HG03039 (cell line): ENCODE results near the gene PLXNA4.

Source experiments
- ATAC-seq: cut with Tn5 transposase; IDR thresholded peaks from one replicate; pipeline ENCODE4 v1.9.1; 2021; ENCODE audit warnings: mild to moderate bottlenecking, moderate library complexity; ENCODE audit not compliant: unreplicated experiment

PLXNA4 gene

GRCh38 chr7:132161533-132161915 is 414.7 kb downstream of the PLXNA4 start:
- ATAC-seq = no peak

- no peak for ATAC-seq
Observed at GRCh38 chr7:132160611-132161532, 415.4 kb downstream of the PLXNA4 start.

- no peak for ATAC-seq
Observed at GRCh38 chr7:132158841-132159240, 417.4 kb downstream of the PLXNA4 start.

GRCh38 chr7:132158166-132158565 is 418.1 kb downstream of the PLXNA4 start:
- no peak for ATAC-seq

GRCh38 chr7:132155715-132156114 is 420.6 kb downstream of the PLXNA4 start:
- ATAC-seq = no peak

DNA sequence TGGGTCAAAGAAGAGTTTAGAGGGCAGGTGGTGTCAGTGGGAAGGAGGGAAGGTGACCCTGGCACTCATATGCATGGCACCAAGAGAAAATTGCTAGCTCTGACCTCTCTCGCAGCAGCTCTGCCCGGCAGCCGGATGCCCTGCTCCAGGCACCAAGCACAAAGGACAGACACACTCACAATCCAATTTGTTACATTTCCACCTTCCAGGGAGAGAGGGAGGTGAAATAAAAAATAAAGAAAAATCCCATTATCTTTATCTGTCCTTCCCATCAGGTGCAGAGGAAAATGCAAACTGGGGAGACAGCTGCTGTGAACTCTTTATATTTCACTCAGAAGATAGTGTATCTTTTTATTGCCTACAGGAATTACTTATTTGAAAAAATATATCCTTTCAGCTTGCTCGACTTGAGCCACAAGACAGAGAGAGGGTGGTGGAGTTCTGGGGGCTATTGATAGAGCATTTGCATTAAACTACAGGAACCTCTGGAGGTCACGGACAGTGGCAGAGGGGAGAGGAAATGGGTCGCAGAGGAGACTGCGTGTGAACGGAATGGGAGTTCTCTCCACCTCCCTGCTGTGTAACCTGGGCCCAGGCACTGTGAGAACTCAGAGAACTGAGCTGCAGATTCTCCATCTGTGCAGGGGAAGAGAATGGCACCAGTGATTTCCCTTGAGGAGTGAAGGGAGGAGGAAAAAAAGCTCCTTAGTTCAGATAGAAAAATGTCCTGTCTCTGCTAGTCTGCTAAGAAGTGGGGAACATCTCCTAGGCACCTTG is 421.4 kb downstream of the PLXNA4 start:
- ATAC-seq = no peak

DNA sequence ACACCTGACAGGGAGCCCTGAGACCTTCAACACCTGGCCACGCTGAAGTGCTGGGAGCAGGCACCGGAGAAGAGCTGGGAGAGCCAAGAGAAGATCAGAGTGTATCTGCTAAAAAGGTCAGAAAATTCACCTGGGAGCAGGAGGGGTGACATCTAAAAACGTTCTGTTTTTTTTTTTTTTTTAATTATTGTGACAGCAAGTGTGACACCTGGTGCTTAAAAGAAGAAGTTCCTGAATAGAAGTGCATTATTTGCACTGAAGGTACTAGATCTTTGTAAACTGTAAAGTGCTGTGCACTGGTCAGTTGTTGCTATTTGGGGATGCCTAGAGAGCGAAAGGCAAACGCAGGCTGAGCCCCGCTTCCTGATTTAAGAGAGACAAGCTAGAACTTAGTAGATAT is 422.0 kb downstream of the PLXNA4 start:
- no peak for ATAC-seq

DNA sequence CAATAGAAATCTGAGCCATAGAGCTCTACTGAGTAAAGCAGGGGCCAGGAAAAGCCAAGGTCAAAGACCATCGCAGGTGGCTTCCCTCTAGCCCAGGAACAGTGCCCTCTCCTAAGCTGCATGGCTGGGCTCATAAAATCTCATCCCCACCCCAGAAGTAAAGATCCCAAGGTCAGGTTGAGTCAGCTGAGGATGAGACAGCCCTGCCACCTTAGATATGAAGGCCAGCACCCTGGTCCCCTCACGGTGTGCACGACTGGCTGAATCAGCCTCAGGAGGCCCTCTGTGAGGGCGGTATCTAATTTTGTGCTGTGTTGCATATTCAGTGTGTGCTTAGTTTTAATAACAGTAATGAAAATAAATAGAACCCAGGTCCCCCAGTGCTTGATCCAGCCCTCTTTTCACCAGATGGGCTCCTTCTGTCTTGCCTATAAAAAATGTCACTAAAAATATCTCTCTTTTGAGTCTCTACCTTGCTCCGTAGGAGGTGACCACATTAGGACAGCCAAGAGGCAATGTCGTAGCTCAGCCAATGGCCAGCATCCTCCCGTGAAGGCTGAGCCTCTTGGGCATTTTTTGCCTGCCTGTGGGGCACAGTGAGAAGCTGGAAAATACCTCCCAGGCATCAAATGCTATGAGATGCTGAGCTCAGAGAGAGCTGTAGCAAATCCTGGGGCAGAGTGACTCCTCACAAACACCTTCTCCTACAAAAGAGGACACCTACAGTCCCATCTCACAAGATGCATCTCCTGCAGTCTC is 424.0 kb downstream of the PLXNA4 start:
- no peak for ATAC-seq

DNA sequence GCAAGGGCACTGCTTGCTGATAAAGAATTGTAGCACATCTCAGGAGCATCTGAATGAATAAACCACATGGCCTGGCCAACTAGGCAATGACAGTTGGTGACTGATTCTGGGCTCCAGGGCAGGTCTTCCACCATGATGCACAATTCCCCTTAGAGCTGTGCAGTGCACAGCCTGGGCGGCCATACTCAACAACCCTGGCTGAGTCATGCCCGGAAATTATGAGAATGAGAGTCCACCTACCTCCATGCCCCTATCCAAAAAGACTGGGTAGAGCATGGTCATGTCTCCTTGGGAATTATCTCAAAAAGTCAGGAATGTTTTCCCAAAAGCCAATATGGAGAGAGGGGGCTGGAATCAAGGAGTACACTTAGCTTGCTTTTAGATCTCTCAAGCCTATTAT is 425.6 kb downstream of the PLXNA4 start:
- ATAC-seq = no peak

DNA sequence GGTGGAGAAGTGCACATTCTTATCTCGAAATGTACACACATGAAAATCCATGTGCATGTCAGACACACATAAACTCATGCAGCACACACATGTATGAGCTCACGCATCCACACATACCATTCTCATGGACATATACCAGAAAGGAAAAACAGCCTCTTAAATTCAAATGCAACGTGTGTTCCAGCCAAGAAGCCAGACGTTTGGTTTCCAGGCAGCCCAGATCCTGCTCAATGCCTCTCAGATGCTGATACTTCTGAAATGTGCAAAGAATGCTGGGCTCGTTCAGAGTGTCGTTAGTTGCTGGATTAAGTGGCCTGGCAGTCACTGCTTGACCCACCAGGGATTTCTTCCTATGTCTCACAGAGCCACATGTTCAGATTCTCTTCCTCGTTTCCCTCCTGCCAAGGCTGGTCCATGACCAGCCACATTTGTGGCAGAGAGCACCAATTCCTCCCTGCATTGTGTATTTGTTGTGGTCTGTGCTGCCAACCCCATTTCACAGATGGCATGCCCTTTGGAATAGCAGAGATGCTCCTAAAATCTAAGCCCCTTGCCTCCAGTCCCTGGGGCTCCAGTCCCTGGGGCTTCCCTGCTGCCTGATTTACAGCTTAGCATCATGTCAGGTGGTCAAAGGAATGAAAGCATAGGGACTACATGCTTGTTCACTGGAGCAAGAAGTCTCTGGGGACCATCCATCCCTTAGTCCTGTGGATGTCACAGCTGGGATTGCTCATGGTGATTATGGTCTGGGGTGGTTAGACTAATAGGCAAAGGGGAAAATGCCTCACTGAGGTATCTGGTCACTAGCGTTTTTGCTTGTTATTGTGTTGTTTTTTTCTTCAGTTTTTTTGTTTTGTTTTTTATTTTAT is 426.6 kb downstream of the PLXNA4 start:
- ATAC-seq = no peak

GRCh38 chr7:132148876-132149275 is 427.4 kb downstream of the PLXNA4 start:
- no peak for ATAC-seq

GRCh38 chr7:132145466-132145865 is 430.8 kb downstream of the PLXNA4 start:
- ATAC-seq = no peak

- ATAC-seq = no peak
Observed at GRCh38 chr7:132145063-132145462, 431.2 kb downstream of the PLXNA4 start.

- no peak for ATAC-seq
Observed at GRCh38 chr7:132142006-132142405, 434.3 kb downstream of the PLXNA4 start.

DNA sequence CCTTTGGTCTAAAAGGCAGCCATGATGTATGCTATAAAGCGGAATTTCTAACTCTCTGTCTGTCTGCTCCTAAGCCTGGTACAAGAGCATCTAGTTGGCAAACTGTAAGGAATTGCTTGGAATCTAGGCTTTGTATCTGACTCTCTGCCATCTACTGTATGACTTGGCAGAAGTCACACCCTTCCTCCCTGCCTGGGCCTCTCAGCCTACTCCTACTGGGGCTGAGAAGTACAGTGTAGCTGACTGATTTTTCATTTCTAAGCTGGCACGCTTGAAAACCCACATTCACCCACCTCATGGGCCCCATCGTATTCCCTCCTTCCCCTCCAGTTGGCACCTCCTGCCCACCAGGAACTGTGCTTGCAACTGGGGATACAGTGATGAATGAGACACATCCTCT is 435.2 kb downstream of the PLXNA4 start:
- ATAC-seq = no peak

DNA sequence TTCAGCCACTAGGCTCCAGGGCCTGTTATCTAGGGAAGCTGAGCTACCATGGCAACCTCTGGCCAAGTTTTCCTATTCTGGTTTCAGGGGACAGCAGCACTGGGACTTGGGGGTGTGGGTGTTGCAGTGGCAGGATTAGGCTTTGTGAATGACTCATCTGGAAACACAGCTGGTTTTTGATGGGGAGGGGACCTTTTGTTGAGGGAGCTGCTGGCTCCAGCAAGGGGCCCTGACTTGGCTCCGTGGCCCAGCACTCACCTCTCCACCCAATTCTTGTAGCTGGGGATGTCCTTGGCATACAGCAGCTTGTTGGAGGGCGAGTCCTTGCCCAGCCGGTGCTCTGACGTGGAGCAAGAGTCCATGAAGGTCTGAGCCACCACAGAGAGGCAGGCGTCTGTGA is 435.9 kb downstream of the PLXNA4 start:
- ATAC-seq = no peak

DNA sequence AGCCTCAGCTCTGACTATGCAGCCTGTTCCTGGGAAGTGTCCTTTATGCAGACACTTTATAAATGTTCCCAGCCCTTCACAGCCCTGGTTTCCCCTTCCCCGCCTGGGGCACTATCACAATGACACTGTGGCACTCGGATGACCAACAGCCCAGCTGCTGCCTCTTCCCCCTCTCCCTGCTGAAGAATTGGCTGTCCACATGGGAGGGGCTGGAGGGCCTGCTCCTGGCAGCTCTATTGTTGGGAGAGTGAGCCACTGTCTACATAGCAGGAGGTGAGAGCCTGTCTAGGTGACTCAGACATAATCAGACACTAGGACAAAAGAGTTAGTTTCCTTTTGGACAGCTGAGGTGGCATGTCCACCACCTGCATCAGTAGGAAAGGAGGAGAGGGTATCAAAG is 437.5 kb downstream of the PLXNA4 start:
- no peak for ATAC-seq

- no peak for ATAC-seq
Observed at GRCh38 chr7:132137681-132138080, 438.6 kb downstream of the PLXNA4 start.

- no peak for ATAC-seq
Observed at GRCh38 chr7:132135746-132136385, 440.4 kb downstream of the PLXNA4 start.
